ENCODE results near the gene ADCY3. TPM values are rescaled to one million over a fixed set of nuclear protein-coding genes. Genes with fewer than 3 reads are reported as not detected.

Gene ADCY3
- total RNA-seq, 4 donors from 2014 or later = 32.5 to 54.5 (median 39.9) TPM

- peaks cover 0 to 73% of the 10 kb centered on the region in 2 donors for H3K36me3 ChIP-seq
- H3K27ac ChIP-seq = no peak overlapping the region
- no peak for TF ChIP-seq POLR2A (IDR thresholded peaks at IDR 0.05)
- TF ChIP-seq EP300 (IDR thresholded peaks at IDR 0.05) = no peak
- TF ChIP-seq, protein P1, sequence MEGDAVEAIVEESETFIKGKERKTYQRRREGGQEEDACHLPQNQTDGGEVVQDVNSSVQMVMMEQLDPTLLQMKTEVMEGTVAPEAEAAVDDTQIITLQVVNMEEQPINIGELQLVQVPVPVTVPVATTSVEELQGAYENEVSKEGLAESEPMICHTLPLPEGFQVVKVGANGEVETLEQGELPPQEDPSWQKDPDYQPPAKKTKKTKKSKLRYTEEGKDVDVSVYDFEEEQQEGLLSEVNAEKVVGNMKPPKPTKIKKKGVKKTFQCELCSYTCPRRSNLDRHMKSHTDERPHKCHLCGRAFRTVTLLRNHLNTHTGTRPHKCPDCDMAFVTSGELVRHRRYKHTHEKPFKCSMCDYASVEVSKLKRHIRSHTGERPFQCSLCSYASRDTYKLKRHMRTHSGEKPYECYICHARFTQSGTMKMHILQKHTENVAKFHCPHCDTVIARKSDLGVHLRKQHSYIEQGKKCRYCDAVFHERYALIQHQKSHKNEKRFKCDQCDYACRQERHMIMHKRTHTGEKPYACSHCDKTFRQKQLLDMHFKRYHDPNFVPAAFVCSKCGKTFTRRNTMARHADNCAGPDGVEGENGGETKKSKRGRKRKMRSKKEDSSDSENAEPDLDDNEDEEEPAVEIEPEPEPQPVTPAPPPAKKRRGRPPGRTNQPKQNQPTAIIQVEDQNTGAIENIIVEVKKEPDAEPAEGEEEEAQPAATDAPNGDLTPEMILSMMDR (IDR thresholded peaks at IDR 0.05) = no peak
- no peak for TF ChIP-seq POLR2AphosphoS5 (IDR thresholded peaks at IDR 0.05)
- no peaks in the 10 kb centered on the region for H3K9me3 ChIP-seq
- no peak overlapping the region for H3K4me3 ChIP-seq
- no peaks in the 10 kb centered on the region for H3K27me3 ChIP-seq
- no peaks in the 10 kb centered on the region for H3K4me1 ChIP-seq
- ATAC-seq = no peak
- WGBS, 2 donors (ENCODE audit: low coverage in 1 of 2) = 100% methylated on average over 3 of the region's 32 CpGs; no CpG with 5 or more reads in 1 of the 2 donors
These were observed 86.0 kb downstream of the ADCY3 start for GRCh38 chr2:24833821-24834732.

DNA sequence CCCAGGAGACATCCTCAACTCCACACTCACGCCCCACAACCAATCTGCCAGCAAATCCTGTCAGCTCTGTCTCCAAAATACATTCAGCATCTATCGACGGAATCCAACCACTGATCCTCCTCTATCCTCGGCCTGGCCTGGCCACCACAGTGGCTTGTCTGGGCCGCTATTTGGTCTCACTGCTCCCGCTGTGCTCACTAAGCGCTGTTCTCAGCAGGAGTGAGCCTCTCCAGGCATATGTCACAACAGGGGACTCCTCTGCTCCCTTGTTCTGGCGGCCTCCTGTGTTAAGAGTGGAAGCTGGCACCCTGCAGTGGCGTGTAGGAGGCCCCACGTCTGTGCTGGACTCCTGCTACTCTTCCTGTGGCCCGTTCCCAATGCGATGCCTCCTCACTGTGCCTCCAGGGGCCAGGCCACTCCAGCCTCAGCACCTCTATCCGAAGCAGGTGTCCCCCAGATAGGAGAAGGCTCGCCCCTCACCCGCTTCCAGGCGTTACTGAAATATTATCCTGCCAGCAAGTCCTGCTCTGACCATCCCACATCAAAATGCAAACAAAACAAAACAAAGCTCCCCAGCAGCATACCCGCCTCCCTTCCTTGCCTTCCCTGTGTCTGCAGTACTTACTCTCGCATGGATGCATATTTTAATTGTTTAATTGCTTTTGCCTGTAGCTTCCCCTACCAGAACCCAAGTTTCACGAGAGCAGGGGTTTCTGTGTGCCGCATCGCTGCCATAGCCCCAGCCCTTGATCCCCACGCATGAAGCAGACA, 86.9 kb downstream of the ADCY3 start:
- Histone ChIP-seq H3K4me1 (peaks cover 0 to 1% (median 0%) of the 10 kb centered on the region in 3 donors), H3K27ac (no peak overlapping the region), H3K9me3 (no peaks in the 10 kb centered on the region), H3K27me3 (no peaks in the 10 kb centered on the region), H3K36me3 (peaks cover 0 to 65% of the 10 kb centered on the region in 2 donors), H3K4me3 (no peak overlapping the region)
- WGBS, 2 donors (ENCODE audit: low coverage in 1 of 2) = 94% methylated on average over 9 to 15 of the region's 22 CpGs
- TF ChIP-seq POLR2AphosphoS5 (IDR thresholded peaks at IDR 0.05) = no peak
- TF ChIP-seq, protein P1 (IDR thresholded peaks at IDR 0.05) = no peak
- no peak for TF ChIP-seq POLR2A (IDR thresholded peaks at IDR 0.05)
- TF ChIP-seq EP300 (IDR thresholded peaks at IDR 0.05) = no peak
- ATAC-seq = no peak

DNA sequence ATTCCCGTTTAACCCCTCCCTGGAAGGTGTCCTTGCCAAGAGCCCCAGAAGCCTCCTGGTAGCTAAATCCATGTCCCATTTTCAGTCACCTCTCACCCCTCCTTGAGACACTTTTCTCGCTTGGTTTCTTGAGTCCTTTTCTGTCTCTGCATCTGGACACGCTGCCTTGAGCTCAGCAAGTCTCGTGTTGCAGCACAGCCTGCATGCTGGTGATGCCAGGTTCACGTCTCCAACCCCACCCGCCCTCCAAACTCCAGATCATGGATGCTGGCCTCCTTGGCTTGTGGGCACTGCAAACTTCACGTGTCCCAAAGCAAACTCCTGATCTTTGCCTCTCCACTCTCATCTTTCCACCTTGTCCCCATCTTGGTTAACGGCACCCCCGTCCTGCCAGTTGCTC, 87.5 kb downstream of the ADCY3 start:
- peaks cover 0 to 7% (median 0%) of the 10 kb centered on the region in 3 donors for H3K4me1 ChIP-seq
- H3K27me3 ChIP-seq = no peaks in the 10 kb centered on the region
- peaks cover 0 to 59% of the 10 kb centered on the region in 2 donors for H3K36me3 ChIP-seq
- no peak overlapping the region for H3K4me3 ChIP-seq
- TF ChIP-seq POLR2A (IDR thresholded peaks at IDR 0.05) (no peak), POLR2AphosphoS5 (IDR thresholded peaks at IDR 0.05) (no peak)
- no peak overlapping the region for H3K27ac ChIP-seq
- 70 to 73% methylated on average over 3 to 9 of the region's 9 CpGs for WGBS, 2 donors (ENCODE audit: low coverage in 1 of 2)
- no peak for ATAC-seq
- H3K9me3 ChIP-seq = no peaks in the 10 kb centered on the region

- no peak overlapping the region for H3K4me3 ChIP-seq
- H3K9me3 ChIP-seq = no peaks in the 10 kb centered on the region
- no peak for TF ChIP-seq POLR2A (IDR thresholded peaks at IDR 0.05)
- TF ChIP-seq, protein P1 (IDR thresholded peaks at IDR 0.05) = no peak
- no peak for TF ChIP-seq EP300 (IDR thresholded peaks at IDR 0.05)
- no peak for TF ChIP-seq POLR2AphosphoS5 (IDR thresholded peaks at IDR 0.05)
- H3K27ac ChIP-seq = no peak overlapping the region
- no peaks in the 10 kb centered on the region for H3K27me3 ChIP-seq
- peaks cover 0 to 55% of the 10 kb centered on the region in 2 donors for H3K36me3 ChIP-seq
- ATAC-seq = no peak
- 40% methylated on average over 1 of the region's 14 CpGs; no CpG with 5 or more reads in 1 of the 2 donors for WGBS, 2 donors (ENCODE audit: low coverage in 1 of 2)
- H3K4me1 ChIP-seq = peaks cover 0 to 12% (median 0%) of the 10 kb centered on the region in 3 donors
These were observed 88.0 kb downstream of the ADCY3 start for GRCh38 chr2:24832073-24832461.
